ENCODE results near the gene IGSF9B.

DNA sequence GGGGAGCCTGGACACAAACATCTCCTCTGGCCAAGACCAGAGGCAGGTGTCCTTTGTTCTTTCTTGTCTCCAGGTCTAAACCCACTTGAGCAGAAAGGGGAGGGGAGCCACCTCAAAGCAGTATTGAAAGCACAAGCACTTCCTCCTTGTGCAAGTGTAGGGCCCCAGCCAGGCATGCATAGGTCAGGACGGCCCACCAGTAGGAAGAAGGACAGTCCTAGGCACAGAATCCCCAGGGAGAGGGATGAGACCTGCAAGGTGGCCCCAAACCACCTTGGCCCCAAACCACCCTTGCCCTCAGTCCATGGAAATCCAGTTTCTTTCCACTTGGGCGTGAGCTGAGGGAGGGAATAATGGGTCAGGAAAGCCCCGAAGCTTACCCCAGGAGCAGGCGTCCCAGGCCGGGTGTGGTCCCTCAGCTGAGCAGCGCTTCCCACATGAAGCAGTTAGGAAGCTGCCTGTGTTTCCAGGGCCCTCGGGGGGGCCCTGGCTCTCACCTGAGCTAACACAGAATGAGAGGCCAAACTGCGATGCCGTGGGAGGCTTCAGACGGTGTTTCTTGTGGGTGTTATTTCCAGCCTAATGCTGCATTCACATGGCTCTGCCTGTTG, 20.4 kb upstream of the IGSF9B start:
- no peak for TF ChIP-seq EZH2phosphoT487 (IDR thresholded peaks at IDR 0.05; ENCODE audit: insufficient read depth, low read depth)
- no peak for TF ChIP-seq EZH2 (IDR thresholded peaks at IDR 0.05; ENCODE audit: insufficient read depth, poor library complexity, severe bottlenecking)
